Mucosa of descending colon (tissue), 3 donors: ENCODE results near the gene RPS28. TPM values are rescaled to one million over a fixed set of nuclear protein-coding genes. Genes with fewer than 3 reads are reported as not detected.
A peak's percentile ranks its signal among the peaks of the same experiment; 100 is the strongest.

ENCODE experiments used
- ATAC-seq: fragments of 200-7000 bp; cut with Tn5 transposase; one replicate; pipeline ENCODE4 v1.9.1; 2020; ENCODE audit warnings: mild to moderate bottlenecking, moderate library complexity
- DNase-seq, 3 donors: peaks; one replicate each; pipeline ENCODE4 v3.0.0-alpha.2; 2020
- H3K36me3 ChIP-seq: fragments of 200-600 bp; one replicate; pipeline ENCODE4 v1.8.0; 2021; ENCODE audit warnings: low read depth, mild to moderate bottlenecking
- H3K4me1 ChIP-seq: fragments of 200-600 bp; one replicate; pipeline ENCODE4 v1.8.0; 2021; ENCODE audit warnings: low read depth, mild to moderate bottlenecking
- H3K4me3 ChIP-seq: fragments of 200-600 bp; one replicate; pipeline ENCODE4 v1.8.0; 2021; ENCODE audit warnings: mild to moderate bottlenecking
- H3K9me3 ChIP-seq: fragments of 200-600 bp; one replicate; pipeline ENCODE4 v1.8.0; 2021; ENCODE audit warnings: mild to moderate bottlenecking
- CTCF ChIP-seq: fragments of 200-600 bp; IDR thresholded peaks from one replicate; pipeline ENCODE4 v1.8.0; 2022; ENCODE audit warnings: antibody characterized with exemption, mild to moderate bottlenecking
- intact Hi-C, 2 donors: fragments of 100-400 bp; cut with DNase I in 1 of 2; cut with micrococcal nuclease in 1 of 2; formaldehyde crosslinking; loops; one replicate each; pipeline versions ENCODE4 v1.11.0 to v1.11.1; 2022; cut with DNase I, micrococcal nuclease
- total RNA-seq, 3 donors: library from RNA; stranded (reverse); fragmentation: NEBNext Ultra II Directional in 2 of 3; extraction: Animal tissue kit (Norgen Biotek cat#: 25700) in 2 of 3; gene quantifications; one replicate each; pipeline versions ENCODE4 v1.2.1 to v1.2.4, GENCODE V29; 2021 to 2023
- donor health status: DM: no; HTN: no; CAD: no; lungs with moderate emphysema.
- donor health status: DM: no; HTN: no; CAD: no.
- donor health status: DM: no; HTN: yes; CAD: no.

Gene RPS28
- total RNA-seq, 3 donors from 2014 or later, result 1,101 to 1,558 (median 1,449) TPM

GRCh38 chr19:8361921-8362793, 40.9 kb downstream of the RPS28 start:
- peak; percentile 89 to 92 (median 91) for DNase-seq
- intact Hi-C loops, result no loop called here
- H3K4me3 ChIP-seq, result no peak overlapping the region
- no peak for TF ChIP-seq CTCF
- peaks cover 16% of the 10 kb centered on the region for H3K4me1 ChIP-seq
- H3K9me3 ChIP-seq, result no peaks in the 10 kb centered on the region
- no peaks in the 10 kb centered on the region for H3K36me3 ChIP-seq
- ATAC-seq, result peak; percentile 91

DNA sequence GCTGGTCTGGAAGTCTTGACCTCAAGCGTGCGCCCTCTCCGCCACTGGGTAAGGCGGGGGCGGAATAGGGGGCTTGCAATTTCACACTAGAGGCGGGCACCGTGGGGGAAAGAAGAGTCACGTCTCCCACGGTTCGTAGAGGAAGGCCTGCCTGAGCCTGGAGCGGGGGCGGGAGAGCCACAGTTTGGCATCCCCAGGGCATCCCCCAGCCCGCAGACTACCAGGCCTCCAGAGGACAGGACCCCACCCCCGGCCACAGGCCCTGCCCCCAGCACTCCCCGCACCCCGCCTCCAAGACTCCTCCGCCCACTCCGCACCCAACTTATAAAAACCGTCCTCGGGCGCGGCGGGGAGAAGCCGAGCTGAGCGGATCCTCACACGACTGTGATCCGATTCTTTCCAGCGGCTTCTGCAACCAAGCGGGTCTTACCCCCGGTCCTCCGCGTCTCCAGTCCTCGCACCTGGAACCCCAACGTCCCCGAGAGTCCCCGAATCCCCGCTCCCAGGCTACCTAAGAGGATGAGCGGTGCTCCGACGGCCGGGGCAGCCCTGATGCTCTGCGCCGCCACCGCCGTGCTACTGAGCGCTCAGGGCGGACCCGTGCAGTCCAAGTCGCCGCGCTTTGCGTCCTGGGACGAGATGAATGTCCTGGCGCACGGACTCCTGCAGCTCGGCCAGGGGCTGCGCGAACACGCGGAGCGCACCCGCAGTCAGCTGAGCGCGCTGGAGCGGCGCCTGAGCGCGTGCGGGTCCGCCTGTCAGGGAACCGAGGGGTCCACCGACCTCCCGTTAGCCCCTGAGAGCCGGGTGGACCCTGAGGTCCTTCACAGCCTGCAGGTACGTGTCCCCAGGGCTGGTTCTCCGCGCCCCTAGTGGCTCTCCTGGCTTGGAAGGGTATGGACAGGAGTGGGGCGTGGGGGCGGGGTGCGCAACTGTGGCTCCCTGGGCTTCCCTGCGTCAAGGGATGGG, 42.8 kb downstream of the RPS28 start, which contains the start of gene ANGPTL4:
ANGPTL4 (plus strand) TSS at position 353 of the 969 bp plus-strand sequence; CDS start at position 520, 167 bp downstream.
- intact Hi-C loops, result no loop called here
- Histone ChIP-seq H3K4me3 (no peak within 1 kb of the TSS), H3K36me3 (no peaks in the 10 kb centered on the region), H3K4me1 (peaks cover 20% of the 10 kb centered on the region), H3K9me3 (no peaks in the 10 kb centered on the region)
- ATAC-seq (peak; percentile 78), DNase-seq (peak; percentile 59 to 79 (median 75))
- no peak for TF ChIP-seq CTCF

- Histone ChIP-seq H3K36me3 (no peaks in the 10 kb centered on the region), H3K4me1 (peaks cover 20% of the 10 kb centered on the region), H3K4me3 (no peak overlapping the region), H3K9me3 (no peaks in the 10 kb centered on the region)
- intact Hi-C loops, result no loop called here
- no peak for TF ChIP-seq CTCF
- ATAC-seq (no peak), DNase-seq (peak in 1 of 3 donors; percentile 42)
These were observed 44.9 kb downstream of the RPS28 start for GRCh38 chr19:8366121-8366581.

- intact Hi-C loops, result no loop called here
- ATAC-seq (no peak), DNase-seq (peak in 1 of 3 donors; percentile 50)
- no peaks in the 10 kb centered on the region for H3K36me3 ChIP-seq
- no peak overlapping the region for H3K4me3 ChIP-seq
- no peak for TF ChIP-seq CTCF
- H3K9me3 ChIP-seq, result no peaks in the 10 kb centered on the region
- peaks cover 20% of the 10 kb centered on the region for H3K4me1 ChIP-seq
These were observed 45.6 kb downstream of the RPS28 start for GRCh38 chr19:8366961-8367326.

DNA sequence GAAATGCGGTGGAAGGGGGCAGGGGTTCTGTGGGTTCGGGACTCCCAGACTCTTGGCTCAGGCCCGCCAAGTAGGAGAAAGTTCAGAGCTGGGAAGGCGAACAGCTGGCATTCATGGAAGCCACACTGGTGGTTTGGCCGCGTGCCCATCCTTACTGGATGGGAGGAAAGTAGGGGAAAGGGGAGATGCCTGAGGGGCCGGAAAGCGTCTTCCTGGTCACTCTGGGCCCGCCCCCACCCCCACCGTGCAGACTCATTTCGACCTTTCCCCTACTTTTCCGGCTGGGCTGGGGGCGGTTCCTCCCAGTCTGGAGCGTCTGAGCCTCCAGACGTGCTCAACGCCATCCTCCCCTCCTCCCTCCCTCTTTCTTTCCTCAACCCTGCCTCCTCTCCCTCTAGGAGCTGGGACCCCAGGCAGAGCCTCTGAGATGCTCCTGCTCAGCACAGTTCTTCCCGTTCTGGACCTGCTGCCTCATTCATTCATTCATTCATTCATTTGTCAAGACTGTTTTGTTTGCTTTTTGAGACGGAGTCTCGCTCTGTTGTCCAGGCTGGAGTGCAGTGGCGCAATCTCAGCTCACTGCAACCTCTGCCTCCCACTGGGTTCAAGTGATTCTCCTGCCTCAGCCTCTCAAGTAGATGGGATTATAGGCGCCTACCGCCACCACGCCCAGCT, 46.2 kb downstream of the RPS28 start:
- Histone ChIP-seq H3K4me1 (peaks cover 17% of the 10 kb centered on the region), H3K36me3 (no peaks in the 10 kb centered on the region), H3K9me3 (no peaks in the 10 kb centered on the region), H3K4me3 (no peak overlapping the region)
- DNase-seq (peak; percentile 76 to 83 (median 82)), ATAC-seq (peak; percentile 47)
- TF ChIP-seq CTCF, result no peak
- intact Hi-C loops, result no loop called here
